Glutamatergic neuron (in vitro differentiated cells): ENCODE results near the gene DDO. TPM values are rescaled to one million over a fixed set of nuclear protein-coding genes. Genes with fewer than 3 reads are reported as not detected.

Experiments
- DNase-seq: peaks from one replicate; pipeline ENCODE4 v3.0.0; 2022
- H3K27ac Mint-ChIP-seq: one replicate; pipeline ENCODE4 v1.8.0; 2020; ENCODE audit warnings: mild to moderate bottlenecking, mixed read lengths, inconsistent platforms; ENCODE audit not compliant: unreplicated experiment
- H3K27me3 Mint-ChIP-seq: one replicate; pipeline ENCODE4 v1.8.0; 2020; ENCODE audit warnings: mild to moderate bottlenecking, moderate library complexity, mixed read lengths, inconsistent platforms; ENCODE audit not compliant: unreplicated experiment
- H3K36me3 Mint-ChIP-seq: one replicate; pipeline ENCODE4 v1.8.0; 2020; ENCODE audit warnings: mild to moderate bottlenecking, mixed read lengths, inconsistent platforms; ENCODE audit not compliant: unreplicated experiment
- H3K4me1 Mint-ChIP-seq: one replicate; pipeline ENCODE4 v1.8.0; 2020; ENCODE audit warnings: mild to moderate bottlenecking, low read depth, mixed read lengths, inconsistent platforms; ENCODE audit not compliant: unreplicated experiment
- H3K4me3 Mint-ChIP-seq: one replicate; pipeline ENCODE4 v1.8.0; 2020; ENCODE audit warnings: mild to moderate bottlenecking, mixed read lengths, inconsistent platforms; ENCODE audit not compliant: unreplicated experiment
- H3K9me3 Mint-ChIP-seq: one replicate; pipeline ENCODE4 v1.8.0; 2020; ENCODE audit warnings: mild to moderate bottlenecking, moderate library complexity, mixed read lengths, inconsistent platforms; ENCODE audit not compliant: unreplicated experiment
- CTCF ChIP-seq: fragments of 200-600 bp; sonication (generic); IDR thresholded peaks from one replicate; pipeline ENCODE4 v1.5.0; 2021; ENCODE audit not compliant: partially characterized antibody, unreplicated experiment
- total RNA-seq: library from RNA; stranded (reverse); fragmentation: NEBNext Ultra II Directional; extraction: Animal tissue kit (Norgen Biotek cat#: 25700); gene quantifications from one replicate; pipeline ENCODE4 v1.2.1, GENCODE V29; 2021; ENCODE audit not compliant: unreplicated experiment

The DDO gene
- total RNA-seq, 1 donor from 2014 or later, result not detected

GRCh38 chr6:110400208-110400607 lies 15.2 kb downstream of the DDO start:
- TF ChIP-seq CTCF, result no peak
- H3K4me3 Mint-ChIP-seq, result no peak overlapping the region
- DNase-seq, result no peak
- no peak overlapping the region for H3K27ac Mint-ChIP-seq
- peaks cover 1% of the 10 kb centered on the region for H3K27me3 Mint-ChIP-seq
- H3K36me3 Mint-ChIP-seq, result no peaks in the 10 kb centered on the region
- H3K4me1 Mint-ChIP-seq, result no peaks in the 10 kb centered on the region
- H3K9me3 Mint-ChIP-seq, result peaks cover 3% of the 10 kb centered on the region

GRCh38 chr6:110399219-110400071 lies 15.9 kb downstream of the DDO start:
- Mint-ChIP-seq H3K27me3 (peaks cover 1% of the 10 kb centered on the region), H3K36me3 (no peaks in the 10 kb centered on the region), H3K4me3 (no peak overlapping the region), H3K4me1 (no peaks in the 10 kb centered on the region), H3K27ac (no peak overlapping the region), H3K9me3 (peaks cover 3% of the 10 kb centered on the region)
- no peak for TF ChIP-seq CTCF
- DNase-seq, result no peak

GRCh38 chr6:110398778-110399177 lies 16.6 kb downstream of the DDO start:
- peaks cover 3% of the 10 kb centered on the region for H3K9me3 Mint-ChIP-seq
- DNase-seq, result no peak
- peaks cover 1% of the 10 kb centered on the region for H3K27me3 Mint-ChIP-seq
- H3K4me3 Mint-ChIP-seq, result no peak overlapping the region
- H3K36me3 Mint-ChIP-seq, result no peaks in the 10 kb centered on the region
- no peak for TF ChIP-seq CTCF
- H3K4me1 Mint-ChIP-seq, result no peaks in the 10 kb centered on the region
- no peak overlapping the region for H3K27ac Mint-ChIP-seq

- TF ChIP-seq CTCF, result no peak
- DNase-seq, result no peak
- Mint-ChIP-seq H3K4me3 (no peak overlapping the region), H3K36me3 (no peaks in the 10 kb centered on the region), H3K9me3 (peaks cover 3% of the 10 kb centered on the region), H3K27ac (no peak overlapping the region), H3K27me3 (peaks cover 1% of the 10 kb centered on the region), H3K4me1 (no peaks in the 10 kb centered on the region)
These were observed 20.2 kb downstream of the DDO start for GRCh38 chr6:110395221-110395620.

- no peaks in the 10 kb centered on the region for H3K4me1 Mint-ChIP-seq
- peaks cover 3% of the 10 kb centered on the region for H3K9me3 Mint-ChIP-seq
- no peak for TF ChIP-seq CTCF
- no peak overlapping the region for H3K27ac Mint-ChIP-seq
- H3K27me3 Mint-ChIP-seq, result peaks cover 4% of the 10 kb centered on the region
- no peak for DNase-seq
- H3K36me3 Mint-ChIP-seq, result no peaks in the 10 kb centered on the region
- no peak overlapping the region for H3K4me3 Mint-ChIP-seq
These were observed 21.0 kb downstream of the DDO start for GRCh38 chr6:110394409-110394808.
